GM19193 (cell line): ENCODE measurements around the gene KLRF1.

Source experiments
- POLR2A ChIP-seq: IDR thresholded peaks from 4 replicates; pipeline ENCODE4 v1.6.1; 2011; ENCODE audit not compliant: insufficient read depth, insufficient read length; ENCODE audit errors: extremely low read depth

KLRF1 gene

DNA sequence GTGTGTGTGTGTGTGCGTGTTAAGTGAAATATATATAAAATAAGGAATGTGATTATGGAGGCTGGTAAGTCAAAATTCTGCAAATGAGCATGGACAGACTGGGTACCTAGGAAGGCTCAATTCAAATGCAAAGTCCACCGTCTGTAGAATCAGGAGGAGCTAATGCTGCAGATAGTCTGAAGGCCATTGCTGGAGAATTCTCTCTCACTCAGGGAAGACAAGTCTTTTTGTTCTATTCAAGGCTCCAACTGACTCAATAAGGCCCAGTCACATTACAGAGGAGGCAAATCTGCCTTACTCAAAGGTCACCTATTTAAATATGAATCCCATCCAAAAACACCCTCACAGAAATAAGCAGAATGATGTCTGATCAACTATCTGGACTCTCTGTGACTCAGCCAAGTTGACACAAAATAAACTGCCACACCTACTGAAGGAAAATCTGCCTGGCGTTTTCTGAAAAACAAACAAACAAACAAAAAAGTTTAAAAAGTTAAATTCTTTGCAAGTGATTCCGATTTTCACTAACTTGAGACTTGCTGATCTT, 53.3 kb downstream of the KLRF1 start:
- TF ChIP-seq POLR2A: no peak

- no peak for TF ChIP-seq POLR2A
These were observed 54.0 kb downstream of the KLRF1 start, which contains the start of gene KLRF2 for GRCh38 chr12:9881246-9881645. Gene KLRF2, plus strand, starts transcription at chr12:9881489. Its CDS starts 107 bp downstream, at chr12:9881596.

- TF ChIP-seq POLR2A: no peak
These were observed 54.7 kb downstream of the KLRF1 start for GRCh38 chr12:9881988-9882387.

- TF ChIP-seq POLR2A: no peak
These were observed 55.9 kb downstream of the KLRF1 start for GRCh38 chr12:9883175-9883574.

DNA sequence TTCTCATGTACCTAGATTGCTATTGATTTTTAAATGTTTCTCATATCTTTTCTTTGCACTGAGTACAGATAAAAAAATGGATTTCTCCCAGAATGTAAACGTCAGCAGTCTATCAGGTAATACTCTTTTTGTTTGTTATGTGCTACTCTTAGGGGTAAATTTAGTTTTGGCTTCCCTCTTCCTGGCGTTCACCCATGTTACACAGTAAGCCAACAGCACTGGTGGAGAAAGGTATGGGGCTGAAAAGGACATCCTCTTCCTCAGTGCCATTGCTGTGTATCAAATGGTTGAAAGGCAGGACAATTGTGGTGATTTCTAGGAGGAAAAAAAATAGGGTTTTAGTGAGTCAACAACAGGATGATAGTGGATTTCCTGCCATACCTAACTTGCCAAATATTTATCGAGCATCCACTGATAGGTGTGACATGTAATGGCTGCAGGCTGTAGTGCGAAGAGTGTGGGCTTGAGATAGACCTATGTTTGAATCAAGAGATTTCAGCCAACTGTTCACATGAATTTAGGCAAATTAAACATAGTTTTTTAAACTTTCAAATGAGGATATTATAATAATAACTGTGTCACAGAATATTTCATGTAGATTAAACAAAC, 61.5 kb downstream of the KLRF1 start:
- TF ChIP-seq POLR2A: no peak
